Mesodermal cell (in vitro differentiated cells): ENCODE results near the gene AMOTL1.
"Not testable (repeated sequence)": the region's sequence is repeated elsewhere in the genome, so short reads cannot be mapped to it uniquely, and the experiment has no call there.

Source experiments
- H3K27ac ChIP-seq: 2 replicates; pipeline ENCODE4 v1.7.0; 2013; ENCODE audit warnings: mild to moderate bottlenecking, low read depth, low read length, moderate library complexity; ENCODE audit not compliant: severe bottlenecking
- H3K36me3 ChIP-seq: 2 replicates; pipeline ENCODE4 v1.7.1; 2013; ENCODE audit warnings: mild to moderate bottlenecking, low read length, moderate library complexity; ENCODE audit not compliant: control insufficient read depth, insufficient read depth
- H3K4me1 ChIP-seq: one replicate; pipeline ENCODE4 v1.7.1; 2013; ENCODE audit warnings: mild to moderate bottlenecking, low read length; ENCODE audit not compliant: insufficient read depth, control insufficient read depth, poor library complexity, severe bottlenecking
- H3K4me3 ChIP-seq: 2 replicates; pipeline ENCODE4 v1.7.0; 2013; ENCODE audit warnings: low read length, control low read depth, mild to moderate bottlenecking; ENCODE audit not compliant: insufficient read depth, poor library complexity, severe bottlenecking; ENCODE audit errors: extremely low read depth
- H3K9me3 ChIP-seq: 2 replicates; pipeline ENCODE4 v1.7.1; 2013; ENCODE audit warnings: mild to moderate bottlenecking, low read length, moderate library complexity; ENCODE audit not compliant: control insufficient read depth
- WGBS, 2 experiments: methylation state at CpG; one replicate each; pipeline ENCODE4 v1.1.5; 2013; ENCODE audit warnings: missing lambda C conversion rate in 2 of 2; ENCODE audit not compliant: insufficient coverage in 2 of 2; 5-methylcytosine and 5-hydroxymethylcytosine counted together

The AMOTL1 gene

GRCh38 chr11:94834911-94835593, 66.9 kb downstream of the AMOTL1 start:
- WGBS, 2 experiments: 92 to 94% methylated on average over 1 to 4 of the region's 4 CpGs
- no peaks in the 10 kb centered on the region for H3K9me3 ChIP-seq
- H3K27ac ChIP-seq: peak overlapping the region; percentile 39
- H3K4me1 ChIP-seq: peaks cover 5% of the 10 kb centered on the region
- H3K4me3 ChIP-seq: no peak overlapping the region
- H3K36me3 ChIP-seq: peaks cover 95% of the 10 kb centered on the region

GRCh38 chr11:94835594-94835927, 67.4 kb downstream of the AMOTL1 start:
- WGBS, 2 experiments: 100% methylated on average over 1 to 2 of the region's 2 CpGs
- H3K9me3 ChIP-seq: no peaks in the 10 kb centered on the region
- peaks cover 5% of the 10 kb centered on the region for H3K4me1 ChIP-seq
- peaks cover 94% of the 10 kb centered on the region for H3K36me3 ChIP-seq
- H3K27ac ChIP-seq: peak overlapping the region; percentile 39
- no peak overlapping the region for H3K4me3 ChIP-seq

GRCh38 chr11:94837317-94837716, 69.2 kb downstream of the AMOTL1 start:
- Histone ChIP-seq H3K4me3 (no peak overlapping the region), H3K9me3 (no peaks in the 10 kb centered on the region), H3K4me1 (peaks cover 5% of the 10 kb centered on the region), H3K36me3 (peaks cover 91% of the 10 kb centered on the region), H3K27ac (no peak overlapping the region)
- WGBS, 2 experiments: 100% methylated on average over 1 to 2 of the region's 2 CpGs

GRCh38 chr11:94838027-94838731, 70.0 kb downstream of the AMOTL1 start:
- no peak overlapping the region for H3K4me3 ChIP-seq
- H3K36me3 ChIP-seq: peaks cover 89% of the 10 kb centered on the region
- no CpG with 5 or more reads among the region's 2 CpGs for WGBS, 2 experiments
- H3K27ac ChIP-seq: no peak overlapping the region
- H3K4me1 ChIP-seq: peaks cover 5% of the 10 kb centered on the region
- no peaks in the 10 kb centered on the region for H3K9me3 ChIP-seq

GRCh38 chr11:94840209-94840608, 72.1 kb downstream of the AMOTL1 start:
- Histone ChIP-seq H3K27ac (no peak overlapping the region), H3K36me3 (peaks cover 91% of the 10 kb centered on the region), H3K4me3 (no peak overlapping the region), H3K9me3 (no peaks in the 10 kb centered on the region), H3K4me1 (peaks cover 3% of the 10 kb centered on the region)
- no CpG with 5 or more reads among the region's 4 CpGs for WGBS, 2 experiments

- Histone ChIP-seq H3K4me1 (no peaks in the 10 kb centered on the region), H3K27ac (no peak overlapping the region), H3K4me3 (no peak overlapping the region), H3K9me3 (no peaks in the 10 kb centered on the region), H3K36me3 (peaks cover 91% of the 10 kb centered on the region)
These were observed 75.9 kb downstream of the AMOTL1 start for GRCh38 chr11:94844031-94844430.

GRCh38 chr11:94845622-94846021, 77.5 kb downstream of the AMOTL1 start:
- H3K36me3 ChIP-seq: peaks cover 92% of the 10 kb centered on the region
- H3K27ac ChIP-seq: no peak overlapping the region
- WGBS, 2 experiments: 100% methylated on average over 3 of the region's 3 CpGs
- no peaks in the 10 kb centered on the region for H3K9me3 ChIP-seq
- no peak overlapping the region for H3K4me3 ChIP-seq
- no peaks in the 10 kb centered on the region for H3K4me1 ChIP-seq

GRCh38 chr11:94849839-94850238, 81.7 kb downstream of the AMOTL1 start:
- H3K9me3 ChIP-seq: no peaks in the 10 kb centered on the region
- no peak overlapping the region for H3K4me3 ChIP-seq
- 94 to 98% methylated on average over 8 of the region's 9 CpGs for whole genome bisulfite sequencing, 2 experiments
- no peak overlapping the region for H3K27ac ChIP-seq
- no peaks in the 10 kb centered on the region for H3K4me1 ChIP-seq
- H3K36me3 ChIP-seq: peaks cover 94% of the 10 kb centered on the region

- Histone ChIP-seq H3K36me3 (peaks cover 95% of the 10 kb centered on the region), H3K27ac (no peak overlapping the region), H3K4me3 (no peak overlapping the region), H3K4me1 (no peaks in the 10 kb centered on the region), H3K9me3 (no peaks in the 10 kb centered on the region)
- 100% methylated on average over 1 of the region's 3 CpGs for WGBS, 2 experiments
These were observed 83.9 kb downstream of the AMOTL1 start for GRCh38 chr11:94851864-94852636.

GRCh38 chr11:94853288-94853687, 85.1 kb downstream of the AMOTL1 start:
- H3K9me3 ChIP-seq: not testable (repeated sequence)
- peaks cover 95% of the 10 kb centered on the region for H3K36me3 ChIP-seq
- 80% methylated on average over 1 of the region's 4 CpGs; no CpG with 5 or more reads in 1 of the 2 experiments for WGBS, 2 experiments

GRCh38 chr11:94853836-94854235, 85.7 kb downstream of the AMOTL1 start:
- 97 to 98% methylated on average over 4 to 5 of the region's 5 CpGs for WGBS, 2 experiments
- Histone ChIP-seq H3K4me3 (no peak overlapping the region), H3K9me3 (no peaks in the 10 kb centered on the region), H3K27ac (no peak overlapping the region), H3K4me1 (no peaks in the 10 kb centered on the region), H3K36me3 (peaks cover 95% of the 10 kb centered on the region)

More at GRCh38 chr11:94853288-94853687, 85.1 kb downstream of the AMOTL1 start:
- not testable (repeated sequence) for H3K4me3 ChIP-seq, H3K4me1 ChIP-seq, H3K27ac ChIP-seq
